ENCODE measurements around the gene KIF16B. TPM values are rescaled to one million over a fixed set of nuclear protein-coding genes. Genes with fewer than 3 reads are reported as not detected.

KIF16B gene
- total RNA-seq, 2 experiments from 2014 or later, result 3.5 to 4.2 TPM

DNA sequence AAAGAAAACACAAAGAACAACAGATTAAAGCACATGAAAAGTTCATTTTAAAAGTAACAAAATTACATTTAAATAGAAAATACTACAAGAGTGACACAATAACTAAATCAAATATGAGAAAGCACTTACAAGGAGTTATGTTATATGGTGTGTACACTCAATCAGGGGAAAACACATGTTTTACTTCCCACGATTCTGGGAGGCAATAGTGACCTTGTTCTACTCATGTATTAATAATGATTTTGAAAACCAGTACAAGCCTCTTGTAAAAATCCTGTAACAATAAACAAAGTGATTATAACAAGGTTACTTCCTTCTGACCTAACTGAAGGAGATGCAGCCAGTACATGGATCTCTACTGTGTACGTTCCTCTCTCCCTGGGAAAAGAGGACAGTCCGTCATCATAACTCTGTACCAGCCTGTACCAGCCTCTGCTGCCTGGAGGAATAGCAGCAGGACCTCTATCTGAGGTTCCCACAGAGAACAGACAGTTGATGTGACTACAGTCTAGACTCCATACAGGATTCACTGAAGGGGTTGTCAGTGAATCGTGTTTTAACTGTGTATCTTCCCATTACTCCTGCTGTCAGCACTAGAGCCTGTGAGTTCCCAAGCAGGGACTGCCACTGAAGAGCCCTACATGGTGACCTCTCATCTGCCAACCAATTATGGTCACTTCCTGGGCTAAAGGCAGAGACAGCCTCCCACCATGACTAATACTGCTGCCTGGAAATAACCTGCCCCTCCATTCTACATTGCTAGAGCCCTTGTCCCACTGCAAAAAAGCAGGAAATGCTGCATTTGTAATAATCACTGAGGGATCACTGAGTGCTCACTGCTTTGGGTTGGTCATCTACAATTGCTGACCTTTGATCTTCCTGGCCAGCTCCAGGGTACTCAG lies 149.7 kb downstream of the KIF16B start:
- POLR2A ChIA-PET, result no interaction called here
- intact Hi-C loops (cut with micrococcal nuclease), result no loop called here
- CTCF ChIA-PET, result no interaction called here
- ATAC-seq (no peak), DNase-seq (no peak)
- H3K4me3 Mint-ChIP-seq, result no peak overlapping the region
- H3K27ac Mint-ChIP-seq, result no peak overlapping the region
- H3K9me3 Mint-ChIP-seq, result peaks cover 3% of the 10 kb centered on the region
- H3K36me3 Mint-ChIP-seq (ENCODE audit: low read depth), result peaks cover 24% of the 10 kb centered on the region
- H3K4me1 Mint-ChIP-seq (ENCODE audit: low read depth), result no peaks in the 10 kb centered on the region
- no peaks in the 10 kb centered on the region for H3K27me3 Mint-ChIP-seq
- TF ChIP-seq, protein P1, sequence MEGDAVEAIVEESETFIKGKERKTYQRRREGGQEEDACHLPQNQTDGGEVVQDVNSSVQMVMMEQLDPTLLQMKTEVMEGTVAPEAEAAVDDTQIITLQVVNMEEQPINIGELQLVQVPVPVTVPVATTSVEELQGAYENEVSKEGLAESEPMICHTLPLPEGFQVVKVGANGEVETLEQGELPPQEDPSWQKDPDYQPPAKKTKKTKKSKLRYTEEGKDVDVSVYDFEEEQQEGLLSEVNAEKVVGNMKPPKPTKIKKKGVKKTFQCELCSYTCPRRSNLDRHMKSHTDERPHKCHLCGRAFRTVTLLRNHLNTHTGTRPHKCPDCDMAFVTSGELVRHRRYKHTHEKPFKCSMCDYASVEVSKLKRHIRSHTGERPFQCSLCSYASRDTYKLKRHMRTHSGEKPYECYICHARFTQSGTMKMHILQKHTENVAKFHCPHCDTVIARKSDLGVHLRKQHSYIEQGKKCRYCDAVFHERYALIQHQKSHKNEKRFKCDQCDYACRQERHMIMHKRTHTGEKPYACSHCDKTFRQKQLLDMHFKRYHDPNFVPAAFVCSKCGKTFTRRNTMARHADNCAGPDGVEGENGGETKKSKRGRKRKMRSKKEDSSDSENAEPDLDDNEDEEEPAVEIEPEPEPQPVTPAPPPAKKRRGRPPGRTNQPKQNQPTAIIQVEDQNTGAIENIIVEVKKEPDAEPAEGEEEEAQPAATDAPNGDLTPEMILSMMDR (IDR thresholded peaks at IDR 0.05), result no peak

DNA sequence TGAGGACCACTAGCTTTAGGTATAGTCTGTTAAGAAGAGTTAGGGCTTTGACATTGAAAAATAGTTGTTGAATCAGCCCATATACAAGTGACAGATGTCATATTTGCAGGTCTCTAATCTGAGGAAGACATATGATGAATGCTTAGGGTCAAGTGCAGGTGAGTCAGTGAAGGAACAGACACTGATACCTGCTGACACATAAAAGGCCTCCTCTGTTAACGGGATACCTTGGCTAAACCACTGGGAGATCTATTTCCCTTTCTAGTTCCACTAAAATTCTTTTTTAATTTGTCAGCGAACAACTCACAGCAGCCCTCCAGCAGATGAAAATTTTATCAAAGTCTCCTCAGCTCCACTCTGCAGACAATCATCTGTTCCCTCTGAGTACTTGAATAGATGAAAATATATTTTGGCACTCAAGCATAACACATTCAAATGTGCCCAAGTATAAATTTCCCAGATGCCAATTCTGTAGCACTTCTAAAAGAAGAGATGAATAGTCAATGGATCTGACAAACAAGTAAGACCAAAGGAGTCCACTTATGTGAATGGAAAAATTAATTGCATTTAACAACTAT lies 154.0 kb downstream of the KIF16B start:
- Mint-ChIP-seq H3K27me3 (no peaks in the 10 kb centered on the region), H3K27ac (no peak overlapping the region), H3K9me3 (no peaks in the 10 kb centered on the region), H3K4me1 (ENCODE audit: low read depth) (no peaks in the 10 kb centered on the region), H3K4me3 (no peak overlapping the region), H3K36me3 (ENCODE audit: low read depth) (peaks cover 6% of the 10 kb centered on the region)
- CTCF ChIA-PET, result no interaction called here
- POLR2A ChIA-PET, result no interaction called here
- TF ChIP-seq, protein P1 (IDR thresholded peaks at IDR 0.05), result no peak
- intact Hi-C loops (cut with micrococcal nuclease), result no loop called here
- DNase-seq (no peak), ATAC-seq (no peak)

GRCh38 chr20:16418616-16419015 lies 154.6 kb downstream of the KIF16B start:
- Mint-ChIP-seq H3K27me3 (no peaks in the 10 kb centered on the region), H3K4me3 (no peak overlapping the region), H3K9me3 (no peaks in the 10 kb centered on the region), H3K4me1 (ENCODE audit: low read depth) (no peaks in the 10 kb centered on the region), H3K36me3 (ENCODE audit: low read depth) (peaks cover 4% of the 10 kb centered on the region), H3K27ac (no peak overlapping the region)
- intact Hi-C loops (cut with micrococcal nuclease), result no loop called here
- CTCF ChIA-PET, result interaction anchor here (1.4 kb wide), 1 partner anchor 57 kb away, joined by 3 read pairs; no protein-coding TSS in a partner anchor
- no peak for DNase-seq
- POLR2A ChIA-PET, result no interaction called here
- ATAC-seq, result no peak
- TF ChIP-seq, protein P1 (IDR thresholded peaks at IDR 0.05), result no peak

DNA sequence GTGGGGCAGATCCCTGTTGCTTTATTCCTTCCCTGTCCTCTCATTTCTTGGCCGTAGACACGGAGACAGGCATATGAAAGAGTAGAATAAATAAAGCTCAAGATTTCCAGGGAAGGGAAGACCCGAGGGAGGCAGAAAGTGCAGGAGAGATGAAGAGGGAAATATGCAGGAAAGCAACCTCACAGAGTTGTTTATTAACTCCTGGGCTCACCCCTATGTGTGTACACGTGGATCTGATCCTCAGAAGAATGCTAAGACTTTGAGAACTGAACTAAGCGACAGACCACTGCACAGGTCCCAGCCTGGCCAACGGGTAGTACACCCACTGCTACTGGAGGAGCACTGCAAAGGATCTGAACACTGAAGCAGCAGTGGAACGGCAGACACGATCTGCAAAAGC lies 156.2 kb downstream of the KIF16B start:
- TF ChIP-seq, protein P1 (IDR thresholded peaks at IDR 0.05), result no peak
- Mint-ChIP-seq H3K4me1 (ENCODE audit: low read depth) (no peaks in the 10 kb centered on the region), H3K4me3 (no peak overlapping the region), H3K27me3 (no peaks in the 10 kb centered on the region), H3K36me3 (ENCODE audit: low read depth) (peaks cover 5% of the 10 kb centered on the region), H3K9me3 (no peaks in the 10 kb centered on the region), H3K27ac (no peak overlapping the region)
- intact Hi-C loops (cut with micrococcal nuclease), result no loop called here
- ChIA-PET POLR2A (no interaction called here), CTCF (no interaction called here)
- DNase-seq, result no peak
- ATAC-seq, result no peak
